ENCODE results near the gene COQ2.

DNA sequence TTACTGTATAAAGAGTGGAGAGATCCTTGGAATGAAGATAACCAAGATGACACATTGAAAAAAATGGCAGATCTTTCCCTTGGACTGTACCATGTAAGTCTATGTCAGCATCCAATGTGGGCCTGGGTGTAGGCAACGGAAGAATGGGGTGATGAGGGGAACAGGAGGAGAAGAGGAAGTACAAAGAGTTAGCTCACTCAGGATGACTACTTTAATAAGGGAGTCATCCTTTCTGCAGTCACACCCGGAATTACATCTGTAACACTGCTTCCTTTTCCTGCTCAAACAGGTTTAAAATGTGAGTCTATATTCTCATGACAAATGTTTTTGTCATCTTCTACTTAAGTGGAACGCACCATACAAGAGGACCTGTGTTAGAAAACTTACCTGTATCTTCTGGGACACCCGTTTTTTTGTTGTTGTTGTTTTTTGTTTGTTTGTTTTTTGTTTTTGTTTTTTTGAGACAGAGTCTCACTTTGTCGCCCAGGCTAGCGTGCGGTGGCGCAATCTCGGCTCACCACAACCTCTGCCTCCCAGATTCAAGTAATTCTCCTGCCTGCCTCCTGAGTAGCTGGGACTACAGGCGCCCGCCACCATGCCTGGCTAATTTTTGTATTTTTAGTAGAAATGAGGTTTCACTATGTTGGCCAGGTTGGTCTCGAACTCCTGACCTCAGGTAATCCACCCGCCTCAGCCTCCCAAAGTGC is 32.0 kb upstream of the COQ2 start:
- TF ChIP-seq, protein P1, sequence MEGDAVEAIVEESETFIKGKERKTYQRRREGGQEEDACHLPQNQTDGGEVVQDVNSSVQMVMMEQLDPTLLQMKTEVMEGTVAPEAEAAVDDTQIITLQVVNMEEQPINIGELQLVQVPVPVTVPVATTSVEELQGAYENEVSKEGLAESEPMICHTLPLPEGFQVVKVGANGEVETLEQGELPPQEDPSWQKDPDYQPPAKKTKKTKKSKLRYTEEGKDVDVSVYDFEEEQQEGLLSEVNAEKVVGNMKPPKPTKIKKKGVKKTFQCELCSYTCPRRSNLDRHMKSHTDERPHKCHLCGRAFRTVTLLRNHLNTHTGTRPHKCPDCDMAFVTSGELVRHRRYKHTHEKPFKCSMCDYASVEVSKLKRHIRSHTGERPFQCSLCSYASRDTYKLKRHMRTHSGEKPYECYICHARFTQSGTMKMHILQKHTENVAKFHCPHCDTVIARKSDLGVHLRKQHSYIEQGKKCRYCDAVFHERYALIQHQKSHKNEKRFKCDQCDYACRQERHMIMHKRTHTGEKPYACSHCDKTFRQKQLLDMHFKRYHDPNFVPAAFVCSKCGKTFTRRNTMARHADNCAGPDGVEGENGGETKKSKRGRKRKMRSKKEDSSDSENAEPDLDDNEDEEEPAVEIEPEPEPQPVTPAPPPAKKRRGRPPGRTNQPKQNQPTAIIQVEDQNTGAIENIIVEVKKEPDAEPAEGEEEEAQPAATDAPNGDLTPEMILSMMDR (optimal IDR thresholded peaks at IDR 0.05 in 1 of 3, IDR thresholded peaks at IDR 0.05 in 1 of 3, conservative IDR thresholded peaks at IDR 0.05 in 1 of 3; ENCODE audit: extremely low read depth in 1 of 3, insufficient read depth in 2 of 3, low read length in 3 of 3) = no peak
- no peak for TF ChIP-seq EZH2 (IDR thresholded peaks at IDR 0.05; ENCODE audit: low read length)
